ENCODE results near the gene MITF. TPM values are rescaled to one million over a fixed set of nuclear protein-coding genes. Genes with fewer than 3 reads are reported as not detected.

MITF gene
- total RNA-seq, 1 donor from 2014 or later, result 6.0 TPM

DNA sequence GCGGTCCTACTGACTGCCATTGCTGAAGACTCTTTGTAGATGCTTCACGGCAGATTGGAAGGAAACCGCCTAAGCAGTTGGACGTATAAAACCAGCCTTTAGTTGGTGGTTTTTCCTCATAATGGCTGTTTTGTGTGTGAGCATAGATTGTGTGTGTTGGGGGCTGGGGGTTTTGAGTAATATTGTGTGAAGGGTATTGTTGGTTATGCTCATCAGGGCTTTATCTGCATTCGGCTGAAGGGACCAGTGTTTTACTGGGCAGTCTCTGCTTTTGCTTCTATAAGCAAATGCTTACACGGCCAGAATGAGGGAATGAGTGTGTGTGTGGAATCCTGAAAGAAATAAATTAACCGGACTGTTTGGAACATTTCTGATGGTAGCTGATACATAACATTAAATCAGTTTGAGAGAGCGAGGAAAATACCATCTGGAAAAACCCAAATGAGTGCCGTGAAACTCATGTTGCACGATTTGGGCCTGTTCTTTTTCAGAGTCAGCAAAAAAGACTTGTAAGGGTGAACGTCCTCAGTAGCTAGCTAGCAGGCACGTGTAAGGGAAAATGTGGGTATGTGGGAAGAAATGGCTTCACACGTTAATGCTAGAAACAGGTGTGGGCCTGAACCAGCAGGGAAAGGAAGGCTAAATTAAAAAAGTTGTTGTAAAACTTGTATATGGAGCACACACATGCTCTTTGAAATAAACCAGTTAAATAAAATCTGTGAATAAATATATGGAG lies 1.9 kb downstream of the MITF start:
- no peak overlapping the region for H3K27ac ChIP-seq (ENCODE audit: low read depth, low read length)
- H3K4me1 ChIP-seq (ENCODE audit: insufficient read depth, low read length), result peaks cover 5% of the 10 kb centered on the region
- H3K9ac ChIP-seq (ENCODE audit: low read length), result no peak overlapping the region
- H3K27ac Mint-ChIP-seq (ENCODE audit: unreplicated experiment), result peak overlapping the region; percentile 21
- peaks cover 23% of the 10 kb centered on the region for H3K4me1 Mint-ChIP-seq (ENCODE audit: low read depth, unreplicated experiment)
- peaks cover 11% of the 10 kb centered on the region for H3K27me3 ChIP-seq (ENCODE audit: insufficient read depth, low read length)
- no peak for TF ChIP-seq EZH2 (IDR thresholded peaks at IDR 0.05; ENCODE audit: insufficient read depth, low read length)
- TF ChIP-seq, protein P1, sequence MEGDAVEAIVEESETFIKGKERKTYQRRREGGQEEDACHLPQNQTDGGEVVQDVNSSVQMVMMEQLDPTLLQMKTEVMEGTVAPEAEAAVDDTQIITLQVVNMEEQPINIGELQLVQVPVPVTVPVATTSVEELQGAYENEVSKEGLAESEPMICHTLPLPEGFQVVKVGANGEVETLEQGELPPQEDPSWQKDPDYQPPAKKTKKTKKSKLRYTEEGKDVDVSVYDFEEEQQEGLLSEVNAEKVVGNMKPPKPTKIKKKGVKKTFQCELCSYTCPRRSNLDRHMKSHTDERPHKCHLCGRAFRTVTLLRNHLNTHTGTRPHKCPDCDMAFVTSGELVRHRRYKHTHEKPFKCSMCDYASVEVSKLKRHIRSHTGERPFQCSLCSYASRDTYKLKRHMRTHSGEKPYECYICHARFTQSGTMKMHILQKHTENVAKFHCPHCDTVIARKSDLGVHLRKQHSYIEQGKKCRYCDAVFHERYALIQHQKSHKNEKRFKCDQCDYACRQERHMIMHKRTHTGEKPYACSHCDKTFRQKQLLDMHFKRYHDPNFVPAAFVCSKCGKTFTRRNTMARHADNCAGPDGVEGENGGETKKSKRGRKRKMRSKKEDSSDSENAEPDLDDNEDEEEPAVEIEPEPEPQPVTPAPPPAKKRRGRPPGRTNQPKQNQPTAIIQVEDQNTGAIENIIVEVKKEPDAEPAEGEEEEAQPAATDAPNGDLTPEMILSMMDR (IDR thresholded peaks at IDR 0.05; ENCODE audit: insufficient read depth, low read depth, low read length), result no peak
- H3K9me3 ChIP-seq (ENCODE audit: insufficient read depth, low read depth, low read length), result no peaks in the 10 kb centered on the region
- FAIRE-seq (no peak), DNase-seq (ENCODE audit: low read depth) (no peak)
- no peaks in the 10 kb centered on the region for H3K79me2 ChIP-seq (ENCODE audit: insufficient read depth, low read length)
- H3K4me3 ChIP-seq (ENCODE audit: insufficient read depth, low read depth, low read length), result no peak overlapping the region
- H3K4me2 ChIP-seq (ENCODE audit: low read length), result no peak overlapping the region
- no peak overlapping the region for H2AFZ ChIP-seq (ENCODE audit: low read depth, low read length)
- no peaks in the 10 kb centered on the region for H3K9me3 Mint-ChIP-seq (ENCODE audit: unreplicated experiment)
- H3K4me3 Mint-ChIP-seq (ENCODE audit: unreplicated experiment), result peak overlapping the region; percentile 89
- H3K27me3 Mint-ChIP-seq (ENCODE audit: low read depth, unreplicated experiment), result peaks cover 5% of the 10 kb centered on the region
- no peaks in the 10 kb centered on the region for H4K20me1 ChIP-seq (ENCODE audit: insufficient read depth, low read length)
- no peaks in the 10 kb centered on the region for H3K36me3 ChIP-seq (ENCODE audit: insufficient read depth, low read length)
- H3K36me3 Mint-ChIP-seq (ENCODE audit: low read depth, unreplicated experiment), result no peaks in the 10 kb centered on the region

DNA sequence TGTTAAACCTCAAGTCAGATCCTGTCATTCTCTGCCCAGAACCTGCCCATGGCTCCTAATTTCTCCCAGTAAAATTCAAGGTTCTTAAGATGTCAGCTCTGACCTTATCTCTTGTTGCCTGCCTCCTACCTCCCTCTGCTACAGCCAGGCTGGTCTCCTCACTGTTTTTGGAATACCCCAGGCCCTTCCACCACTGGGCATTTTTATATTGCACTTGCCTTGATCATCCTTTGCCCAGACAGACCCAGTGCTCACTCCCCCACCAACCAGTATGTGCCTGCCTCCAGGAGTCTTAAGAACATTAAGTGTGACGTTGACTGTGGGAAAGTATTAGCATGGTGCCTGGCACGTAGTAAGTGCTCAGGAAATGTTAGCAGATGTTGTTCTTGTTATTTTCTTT lies 3.1 kb downstream of the MITF start:
- H3K27ac Mint-ChIP-seq (ENCODE audit: unreplicated experiment), result no peak overlapping the region
- no peaks in the 10 kb centered on the region for H3K36me3 Mint-ChIP-seq (ENCODE audit: low read depth, unreplicated experiment)
- H3K4me1 ChIP-seq (ENCODE audit: insufficient read depth, low read length), result peaks cover 5% of the 10 kb centered on the region
- no peak overlapping the region for H2AFZ ChIP-seq (ENCODE audit: low read depth, low read length)
- no peaks in the 10 kb centered on the region for H4K20me1 ChIP-seq (ENCODE audit: insufficient read depth, low read length)
- H3K79me2 ChIP-seq (ENCODE audit: insufficient read depth, low read length), result no peaks in the 10 kb centered on the region
- no peaks in the 10 kb centered on the region for H3K27me3 Mint-ChIP-seq (ENCODE audit: low read depth, unreplicated experiment)
- H3K4me2 ChIP-seq (ENCODE audit: low read length), result no peak overlapping the region
- FAIRE-seq (no peak), DNase-seq (ENCODE audit: low read depth) (no peak)
- H3K36me3 ChIP-seq (ENCODE audit: insufficient read depth, low read length), result no peaks in the 10 kb centered on the region
- no peak overlapping the region for H3K4me3 ChIP-seq (ENCODE audit: insufficient read depth, low read depth, low read length)
- no peak overlapping the region for H3K27ac ChIP-seq (ENCODE audit: low read depth, low read length)
- H3K9ac ChIP-seq (ENCODE audit: low read length), result no peak overlapping the region
- TF ChIP-seq EZH2 (IDR thresholded peaks at IDR 0.05; ENCODE audit: insufficient read depth, low read length), result no peak
- TF ChIP-seq, protein P1 (IDR thresholded peaks at IDR 0.05; ENCODE audit: insufficient read depth, low read depth, low read length), result no peak
- H3K27me3 ChIP-seq (ENCODE audit: insufficient read depth, low read length), result peaks cover 7% of the 10 kb centered on the region
- no peak overlapping the region for H3K4me3 Mint-ChIP-seq (ENCODE audit: unreplicated experiment)
- H3K9me3 Mint-ChIP-seq (ENCODE audit: unreplicated experiment), result no peaks in the 10 kb centered on the region
- H3K9me3 ChIP-seq (ENCODE audit: insufficient read depth, low read depth, low read length), result no peaks in the 10 kb centered on the region
- H3K4me1 Mint-ChIP-seq (ENCODE audit: low read depth, unreplicated experiment), result peaks cover 25% of the 10 kb centered on the region
